SK-N-SH (cell line): Measurements from ENCODE around the gene TICAM1. TPM values are rescaled to one million over a fixed set of nuclear protein-coding genes. Genes with fewer than 3 reads are reported as not detected.

Experiments
- CTCF ChIA-PET: fragments of 300-600, 350-600 bp; formaldehyde crosslinking; extraction: SDS; loops from one replicate; lab custom pipeline; 2021; lab: Yijun Ruan, JAX
- POLR2A ChIA-PET: fragments of 350-600 bp; sonication (Branson Sonifier 250); formaldehyde crosslinking; extraction: SDS; loops from one replicate; lab custom pipeline; 2020; ENCODE audit warnings: antibody characterized with exemption, inconsistent platforms; lab: Yijun Ruan, JAX
- DNase-seq: peaks from one replicate; pipeline ENCODE4 v3.0.0; 2012
- H2AFZ ChIP-seq: fragments of 200-600 bp; sonication (generic); 2 replicates; pipeline ENCODE4 v1.8.1; 2016; ENCODE audit warnings: antibody characterized with exemption, mild to moderate bottlenecking, low read depth
- H3F3A ChIP-seq: fragments of 200-600 bp; sonication (generic); replicated peaks from 2 replicates; pipeline ENCODE3; 2016; ENCODE audit warnings: antibody characterized with exemption, mild to moderate bottlenecking; ENCODE audit not compliant: insufficient read depth
- H3K27ac ChIP-seq, 2 experiments: fragments of 200-500 bp in 1 of 2; fragments of 200-600 bp in 1 of 2; sonication (Bioruptor generic) in 1 of 2; sonication (generic), shearing (Covaris generic) in 1 of 2; 2 replicates each; pipeline versions ENCODE4 v1.5.1 to v1.6.1; 2014 to 2016; ENCODE audit warnings: low read depth in 2 of 2, inconsistent platforms in 1 of 2, low read length in 1 of 2, mild to moderate bottlenecking in 1 of 2, mixed read lengths in 1 of 2
- H3K27me3 ChIP-seq: fragments of 200-600 bp; sonication (generic), shearing (Covaris generic); 2 replicates; pipeline ENCODE4 v1.6.1; 2016; ENCODE audit warnings: mixed run types; ENCODE audit not compliant: insufficient read depth
- H3K36me3 ChIP-seq, 2 experiments: fragments of 200-500 bp in 1 of 2; fragments of 200-600 bp in 1 of 2; sonication (Bioruptor generic) in 1 of 2; sonication (generic) in 1 of 2; replicated peaks in 1 of 2; 2 replicates each; pipeline versions ENCODE3 to v1.5.1; 2014 to 2016; ENCODE audit warnings: low read length in 1 of 2, mild to moderate bottlenecking in 1 of 2; ENCODE audit not compliant: insufficient read depth in 2 of 2, control insufficient read depth in 1 of 2
- H3K4me1 ChIP-seq, 2 experiments: fragments of 200-500 bp in 1 of 2; fragments of 200-600 bp in 1 of 2; sonication (Bioruptor generic) in 1 of 2; sonication (generic), shearing (Covaris generic) in 1 of 2; 2 replicates each; pipeline versions ENCODE4 v1.5.1 to v1.6.1; 2014 to 2016; ENCODE audit warnings: low read depth in 1 of 2, low read length in 1 of 2, mixed run types in 1 of 2; ENCODE audit not compliant: insufficient read depth in 2 of 2, control insufficient read depth in 1 of 2
- H3K4me2 ChIP-seq: fragments of 200-600 bp; sonication (generic), shearing (Covaris generic); 2 replicates; pipeline ENCODE4 v1.6.1; 2017; ENCODE audit warnings: mixed run types
- H3K4me3 ChIP-seq, 2 experiments: fragments of 200-500 bp in 1 of 2; fragments of 200-600 bp in 1 of 2; sonication (Bioruptor generic) in 1 of 2; sonication (generic), shearing (Covaris generic) in 1 of 2; 2 replicates each; pipeline versions ENCODE4 v1.5.1 to v1.8.1; 2014 to 2016; ENCODE audit warnings: low read depth in 2 of 2, inconsistent platforms in 1 of 2, low read length in 1 of 2, mild to moderate bottlenecking in 1 of 2, mixed read lengths in 1 of 2, moderate library complexity in 1 of 2
- H3K79me2 ChIP-seq: fragments of 200-600 bp; sonication (generic); 2 replicates; pipeline ENCODE4 v1.8.1; 2017; ENCODE audit warnings: mild to moderate bottlenecking; ENCODE audit not compliant: insufficient read depth
- H3K9ac ChIP-seq: fragments of 200-600 bp; sonication (generic); 2 replicates; pipeline ENCODE4 v1.6.1; 2017; ENCODE audit warnings: mixed run types
- H3K9me2 ChIP-seq: fragments of 200-600 bp; sonication (generic); 2 replicates; pipeline ENCODE4 v1.6.1; 2017; ENCODE audit warnings: mixed run types
- H3K9me3 ChIP-seq: fragments of 200-600 bp; sonication (generic); 2 replicates; pipeline ENCODE4 v1.6.1; 2017; ENCODE audit warnings: mixed run types, mild to moderate bottlenecking, moderate library complexity
- H4K20me1 ChIP-seq: fragments of 200-600 bp; sonication (generic); 2 replicates; pipeline ENCODE4 v1.6.1; 2017; ENCODE audit warnings: mild to moderate bottlenecking, mixed run types; ENCODE audit not compliant: insufficient read depth
- CHD2 ChIP-seq: fragments of 150-350 bp; IDR thresholded peaks from 2 replicates; pipeline ENCODE4 v1.6.1; 2018; ENCODE audit warnings: low read length; ENCODE audit not compliant: partially characterized antibody
- ELF1 ChIP-seq: IDR thresholded peaks from 2 replicates; pipeline ENCODE4 v1.4.0; 2012
- EP300 ChIP-seq, 2 experiments: IDR thresholded peaks; 2 replicates each; pipeline versions ENCODE4 v1.4.0 to v1.6.1; 2012; ENCODE audit warnings: borderline replicate concordance in 1 of 2, low read depth in 1 of 2, low read length in 1 of 2
- FOXJ3 ChIP-seq: sonication (generic); formaldehyde crosslinking; IDR thresholded peaks from 2 replicates; pipeline ENCODE4 v1.5.1; 2020; ENCODE audit warnings: mild to moderate bottlenecking, missing genetic modification reagents
- FOXM1 ChIP-seq: IDR thresholded peaks from 2 replicates; pipeline ENCODE4 v1.4.0; 2012; ENCODE audit warnings: low read depth, mild to moderate bottlenecking
- GATA2 ChIP-seq: sonication (generic); formaldehyde crosslinking; IDR thresholded peaks from 2 replicates; pipeline ENCODE4 v1.5.0; 2020; ENCODE audit warnings: mild to moderate bottlenecking, missing genetic modification reagents
- IRF3 ChIP-seq: fragments of 150-350 bp; IDR thresholded peaks from 2 replicates; pipeline ENCODE4 v1.6.1; 2016; ENCODE audit warnings: mild to moderate bottlenecking, low read depth, low read length
- JUND ChIP-seq: IDR thresholded peaks from 2 replicates; pipeline ENCODE4 v1.4.0; 2012
- MAX ChIP-seq: IDR thresholded peaks from 2 replicates; pipeline ENCODE4 v1.4.0; 2012; ENCODE audit warnings: low read depth
- MEF2A ChIP-seq: IDR thresholded peaks from 2 replicates; pipeline ENCODE4 v1.4.0; 2012; ENCODE audit warnings: low read depth, borderline replicate concordance
- NFIC ChIP-seq: IDR thresholded peaks from 2 replicates; pipeline ENCODE4 v1.4.0; 2012; ENCODE audit warnings: borderline replicate concordance
- NRF1 ChIP-seq: IDR thresholded peaks from 2 replicates; pipeline ENCODE4 v1.6.1; 2012; ENCODE audit warnings: low read depth, mild to moderate bottlenecking, low read length
- PBX3 ChIP-seq: IDR thresholded peaks from 2 replicates; pipeline ENCODE4; 2012
- POLR2AphosphoS5 ChIP-seq: IDR thresholded peaks from 2 replicates; pipeline ENCODE4 v1.6.1; 2012; ENCODE audit warnings: low read depth, low read length
- RAD21 ChIP-seq: IDR thresholded peaks from 2 replicates; pipeline ENCODE4 v1.6.1; 2012; ENCODE audit warnings: mild to moderate bottlenecking, low read length
- RCOR1 ChIP-seq: fragments of 150-350 bp; IDR thresholded peaks from 2 replicates; pipeline ENCODE4 v1.6.1; 2017; ENCODE audit warnings: antibody characterized with exemption, low read length
- REST ChIP-seq: IDR thresholded peaks from 2 replicates; pipeline ENCODE4 v1.6.1; 2012; ENCODE audit warnings: mild to moderate bottlenecking, low read depth, low read length, moderate library complexity
- SIN3A ChIP-seq: IDR thresholded peaks from 2 replicates; pipeline ENCODE4 v1.6.1; 2012; ENCODE audit warnings: low read depth, mild to moderate bottlenecking, low read length, moderate library complexity, borderline replicate concordance
- SMC3 ChIP-seq: IDR thresholded peaks from 2 replicates; pipeline ENCODE4 v1.6.1; 2012; ENCODE audit warnings: low read depth, low read length, improper control_type of control experiment
- TAF1 ChIP-seq: IDR thresholded peaks from 2 replicates; pipeline ENCODE4 v1.6.1; 2012; ENCODE audit warnings: low read depth, mild to moderate bottlenecking, low read length, moderate library complexity, borderline replicate concordance
- TCF12 ChIP-seq: IDR thresholded peaks from 2 replicates; pipeline ENCODE4 v1.4.0; 2012
- USF1 ChIP-seq: IDR thresholded peaks from 2 replicates; pipeline ENCODE4 v1.4.0; 2012; ENCODE audit warnings: low read depth, borderline replicate concordance
- YY1 ChIP-seq: IDR thresholded peaks from 2 replicates; pipeline ENCODE4 v1.4.0; 2012; ENCODE audit warnings: low read depth, mild to moderate bottlenecking
- WGBS: methylation state at CpG from one replicate; pipeline ENCODE4 v1.1.6; 2017; ENCODE audit warnings: low lambda C conversion rate; 5-methylcytosine and 5-hydroxymethylcytosine counted together
- polyA plus RNA-seq, 3 experiments: library from polyadenylated mRNA; depleted of rRNA; stranded (reverse); fragments of >200 nt; gene quantifications; 2 replicates each; pipeline ENCODE4 v1.2.3, GENCODE V29; 2012

The TICAM1 gene
- polyA plus RNA-seq, 1 of the 3 experiments (the other 2 are of a cell fraction), result 2.7 TPM

DNA sequence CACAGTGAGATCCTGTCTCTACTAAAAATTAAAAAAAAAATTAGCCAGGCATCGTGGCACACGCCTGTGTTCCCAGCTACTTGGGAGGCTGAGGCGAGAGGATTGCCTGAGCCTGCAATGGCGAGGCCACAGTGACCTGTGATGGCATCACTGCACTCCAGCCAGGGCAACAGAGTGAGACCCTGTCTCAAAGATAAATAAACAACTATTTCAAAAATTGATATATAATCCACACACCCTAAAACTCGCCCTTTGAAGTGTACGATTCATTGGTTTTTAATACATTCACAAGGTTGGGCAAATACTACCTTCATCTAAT lies 12.1 kb upstream of the TICAM1 start:
- H3K4me2 ChIP-seq, result no peak overlapping the region
- CTCF ChIA-PET, result interaction anchor here (0.6 to 17.9 kb wide), 4 partner anchors 8 to 34 kb away, joined by 3 to 409 read pairs (median 10); no protein-coding TSS in a partner anchor
- no peaks in the 10 kb centered on the region for H3K27me3 ChIP-seq
- H3F3A ChIP-seq, result peaks cover 7% of the 10 kb centered on the region
- WGBS, result 95% methylated on average over 6 of the region's 6 CpGs
- H3K27ac ChIP-seq, result no peak overlapping the region
- TF ChIP-seq NFIC (no peak), ELF1 (no peak), CHD2 (no peak), TAF1 (no peak), POLR2AphosphoS5 (no peak), REST (no peak), EP300 (IDR thresholded peaks at IDR 0.05; ENCODE audit: borderline replicate concordance in 1 of 2, low read depth in 1 of 2, low read length in 1 of 2) (no peak), JUND (no peak), RAD21 (no peak), SIN3A (no peak), PBX3 (no peak), SMC3 (no peak), FOXJ3 (no peak), GATA2 (CRISPR knock-in tag) (no peak), FOXM1 (no peak)
- no peaks in the 10 kb centered on the region for H3K4me1 ChIP-seq
- peaks cover 19 to 65% of the 10 kb centered on the region in 2 experiments for H3K36me3 ChIP-seq
- no peaks in the 10 kb centered on the region for H4K20me1 ChIP-seq
- no peak for DNase-seq
- no peaks in the 10 kb centered on the region for H3K9me3 ChIP-seq
- no peaks in the 10 kb centered on the region for H3K9me2 ChIP-seq
- peaks cover 5% of the 10 kb centered on the region; the same call in 1 of the 2 replicates for H3K79me2 ChIP-seq
- POLR2A ChIA-PET, result no interaction called here
- no peak overlapping the region for H2AFZ ChIP-seq
- H3K4me3 ChIP-seq, result no peak overlapping the region
- no peak overlapping the region for H3K9ac ChIP-seq

- H3K9me2 ChIP-seq, result no peaks in the 10 kb centered on the region
- WGBS, result 97% methylated on average over 16 of the region's 17 CpGs
- no peak for DNase-seq
- no peaks in the 10 kb centered on the region; the same call in 1 of the 2 replicates for H3K79me2 ChIP-seq
- H3K4me3 ChIP-seq, result no peak overlapping the region
- no peak overlapping the region for H2AFZ ChIP-seq
- no peaks in the 10 kb centered on the region for H3K27me3 ChIP-seq
- no peaks in the 10 kb centered on the region for H4K20me1 ChIP-seq
- H3F3A ChIP-seq, result peaks cover 22% of the 10 kb centered on the region
- no peaks in the 10 kb centered on the region for H3K4me1 ChIP-seq
- H3K4me2 ChIP-seq, result no peak overlapping the region
- no peak overlapping the region for H3K9ac ChIP-seq
- POLR2A ChIA-PET, result no interaction called here
- H3K36me3 ChIP-seq, result peaks cover 8 to 40% of the 10 kb centered on the region in 2 experiments
- H3K27ac ChIP-seq, result no peak overlapping the region
- no peaks in the 10 kb centered on the region for H3K9me3 ChIP-seq
- CTCF ChIA-PET, result interaction anchor here (2.2 to 2.6 kb wide), 2 partner anchors 13 to 30 kb away, joined by 8 to 10 read pairs; no protein-coding TSS in a partner anchor
- TF ChIP-seq USF1 (no peak), POLR2AphosphoS5 (no peak), RCOR1 (no peak), EP300 (IDR thresholded peaks at IDR 0.05; ENCODE audit: borderline replicate concordance in 1 of 2, low read depth in 1 of 2, low read length in 1 of 2) (no peak), NFIC (no peak), TAF1 (no peak), JUND (no peak), MEF2A (no peak), TCF12 (no peak), GATA2 (CRISPR knock-in tag) (no peak), RAD21 (no peak), NRF1 (no peak), YY1 (no peak), FOXM1 (no peak), MAX (no peak), IRF3 (no peak)
Measured at GRCh38 chr19:4839192-4839591, 7.7 kb upstream of the TICAM1 start.
